Fibroblast of mammary gland (primary cell): Measurements from ENCODE around the gene NFATC2.

Source experiments
- DNase-seq: peaks from one replicate; pipeline ENCODE4 v3.0.0-alpha.2; 2010; ENCODE audit warnings: low read depth
- H3K4me3 ChIP-seq: 2 replicates; pipeline ENCODE4 v1.5.1; 2011; ENCODE audit warnings: low read depth, mild to moderate bottlenecking, low read length, moderate library complexity; ENCODE audit not compliant: control insufficient read depth
- CTCF ChIP-seq: conservative IDR thresholded peaks from 2 replicates; pipeline ENCODE4 v1.5.1; 2011; ENCODE audit warnings: low read depth, low read length, inconsistent platforms; ENCODE audit not compliant: control insufficient read depth, insufficient read depth

Gene NFATC2

GRCh38 chr20:51340451-51340840, 202.1 kb downstream of the NFATC2 start:
- TF ChIP-seq CTCF, result no peak

GRCh38 chr20:51339721-51340450, 202.6 kb downstream of the NFATC2 start:
- no peak for TF ChIP-seq CTCF
- no peak for DNase-seq
- H3K4me3 ChIP-seq, result no peak overlapping the region

More at GRCh38 chr20:51340451-51340840, 202.1 kb downstream of the NFATC2 start:
- no peak for DNase-seq
- H3K4me3 ChIP-seq, result no peak overlapping the region

- no peak overlapping the region for H3K4me3 ChIP-seq
- TF ChIP-seq CTCF, result no peak
- peak; percentile 85 for DNase-seq
These were observed 203.7 kb downstream of the NFATC2 start for GRCh38 chr20:51338692-51339440.

- no peak for DNase-seq
- TF ChIP-seq CTCF, result no peak
These were observed 205.3 kb downstream of the NFATC2 start for GRCh38 chr20:51337126-51337805.

More at GRCh38 chr20:51337126-51337805, 205.3 kb downstream of the NFATC2 start:
- H3K4me3 ChIP-seq, result no peak overlapping the region
